ENCODE measurements around the gene MYO7B. TPM values are rescaled to one million over a fixed set of nuclear protein-coding genes. Genes with fewer than 3 reads are reported as not detected.
"Not testable (repeated sequence)": the region's sequence is repeated elsewhere in the genome, so short reads cannot be mapped to it uniquely, and the experiment has no call there.

MYO7B gene
- total and polyA plus RNA-seq, 5 donors from 2014 or later: 0.12 TPM; not detected in 4

DNA sequence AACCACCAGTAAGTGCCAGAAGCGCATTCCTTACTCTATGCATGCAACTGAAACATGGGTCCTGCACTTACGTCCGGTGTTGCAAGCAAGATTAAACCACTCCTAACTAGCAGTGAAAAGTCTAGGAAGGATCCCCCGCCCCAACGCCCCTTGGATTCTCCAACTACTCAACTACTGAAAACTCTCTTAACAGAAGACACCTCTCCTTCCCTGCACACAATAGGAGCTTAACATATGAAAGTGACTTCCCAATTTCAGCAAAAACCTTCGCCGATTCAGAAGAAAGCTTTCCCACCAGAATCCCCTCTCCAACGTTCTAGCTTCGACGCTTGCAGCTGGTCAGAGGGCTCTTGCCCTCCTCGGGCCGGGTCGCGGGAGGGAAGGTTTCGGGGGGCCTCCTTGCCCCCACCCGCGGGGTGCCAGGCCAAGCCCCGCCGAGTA lies 9.8 kb upstream of the MYO7B start:
- Histone ChIP-seq H3K4me1 (ENCODE audit: control insufficient read depth, insufficient read depth, low read length, poor library complexity, severe bottlenecking) (peaks cover 38% of the 10 kb centered on the region), H3K36me3 (ENCODE audit: control insufficient read depth, insufficient read depth, low read length) (peaks cover 25% of the 10 kb centered on the region), H3K27ac (ENCODE audit: insufficient read depth, low read length, poor library complexity, severe bottlenecking) (peak overlapping the region; percentile 98), H3K4me3 (ENCODE audit: low read depth, low read length) (peak overlapping the region; percentile 98), H3K9me3 (ENCODE audit: control insufficient read depth in 2 of 2, low read length in 2 of 2) (no peaks in the 10 kb centered on the region), H3K27me3 (ENCODE audit: control insufficient read depth, insufficient read depth, low read length) (peaks cover 4% of the 10 kb centered on the region)
- peak in 2 of 3 donors; percentile 21 to 45 for DNase-seq
- Mint-ChIP-seq H3K27ac (peak overlapping the region; percentile 88 to 100 (median 100)), H3K9me3 (peaks cover 0 to 4% (median 0%) of the 10 kb centered on the region in 7 donors), H3K27me3 (no peaks in the 10 kb centered on the region), H3K4me3 (peak overlapping the region; percentile 94 to 99 (median 96)), H3K36me3 (peaks cover 23% of the 10 kb centered on the region), H3K4me1 (peaks cover 29 to 59% (median 36%) of the 10 kb centered on the region in 4 donors)
- no peak for ATAC-seq (ENCODE audit: low read depth in 2 of 2)

DNA sequence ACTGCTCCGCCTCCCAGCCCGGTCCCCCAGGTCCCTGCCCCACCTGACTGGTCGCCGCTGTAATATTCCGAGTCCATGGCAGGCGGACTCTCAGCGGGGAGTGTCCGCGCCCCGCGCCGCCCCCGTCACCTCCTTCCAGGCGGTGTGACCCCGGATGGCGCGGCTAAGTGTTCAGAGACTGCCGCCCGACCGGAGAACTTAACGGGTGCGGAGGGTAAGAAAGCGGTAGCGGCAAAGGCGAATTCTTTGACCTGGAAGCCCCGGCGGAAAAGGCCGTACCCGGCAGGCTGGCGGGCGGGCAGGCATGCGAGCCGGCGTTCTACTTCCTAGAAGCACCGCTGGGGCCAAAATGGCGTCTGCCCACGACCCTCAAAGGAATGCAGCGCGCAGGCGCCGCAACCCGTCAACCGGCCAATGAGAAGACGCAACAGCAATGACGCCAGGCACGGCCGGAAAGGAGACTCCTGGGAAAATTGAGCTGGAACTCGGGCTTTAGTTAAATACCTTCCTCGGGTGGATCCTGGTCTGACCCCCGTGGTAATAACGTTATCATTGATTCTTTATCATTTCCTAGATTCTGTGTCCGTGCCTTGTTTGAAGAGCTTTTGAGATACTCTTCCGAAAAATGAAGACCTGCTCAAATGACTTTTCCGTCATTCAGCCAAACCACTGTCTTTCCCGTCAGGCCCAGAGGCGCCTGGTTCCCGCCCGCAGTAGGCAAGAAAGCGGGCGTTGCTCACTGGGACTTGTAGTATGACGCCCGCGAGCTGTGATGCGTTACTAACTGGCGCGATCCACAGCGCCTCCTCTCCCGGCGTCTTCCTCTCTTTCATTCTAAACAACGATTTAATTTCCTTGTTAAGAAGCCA lies 9.1 kb upstream of the MYO7B start, which contains the start of gene IWS1:
Gene IWS1, minus strand, starts transcription at position 358 of the 869 bp plus-strand sequence. Its CDS starts 281 bp downstream, at position 77.
- Mint-ChIP-seq H3K4me1 (peaks cover 29 to 58% (median 35%) of the 10 kb centered on the region in 4 donors), H3K27ac (peak within 1 kb of the TSS; percentile 98 to 100 (median 100)), H3K27me3 (no peaks in the 10 kb centered on the region), H3K4me3 (peak within 1 kb of the TSS; percentile 94 to 99 (median 97)), H3K9me3 (peaks cover 0 to 4% (median 0%) of the 10 kb centered on the region in 7 donors), H3K36me3 (peaks cover 23% of the 10 kb centered on the region)
- peak; percentile 90 to 92 for ATAC-seq (ENCODE audit: low read depth in 2 of 2)
- Histone ChIP-seq H3K27ac (ENCODE audit: insufficient read depth, low read length, poor library complexity, severe bottlenecking) (peak within 1 kb of the TSS; percentile 98), H3K4me3 (ENCODE audit: low read depth, low read length) (peak within 1 kb of the TSS; percentile 98), H3K4me1 (ENCODE audit: control insufficient read depth, insufficient read depth, low read length, poor library complexity, severe bottlenecking) (peaks cover 38% of the 10 kb centered on the region), H3K9me3 (ENCODE audit: control insufficient read depth in 2 of 2, low read length in 2 of 2) (no peaks in the 10 kb centered on the region), H3K27me3 (ENCODE audit: control insufficient read depth, insufficient read depth, low read length) (peaks cover 8% of the 10 kb centered on the region), H3K36me3 (ENCODE audit: control insufficient read depth, insufficient read depth, low read length) (peaks cover 20% of the 10 kb centered on the region)
- peak; percentile 90 to 97 (median 94) for DNase-seq

DNA sequence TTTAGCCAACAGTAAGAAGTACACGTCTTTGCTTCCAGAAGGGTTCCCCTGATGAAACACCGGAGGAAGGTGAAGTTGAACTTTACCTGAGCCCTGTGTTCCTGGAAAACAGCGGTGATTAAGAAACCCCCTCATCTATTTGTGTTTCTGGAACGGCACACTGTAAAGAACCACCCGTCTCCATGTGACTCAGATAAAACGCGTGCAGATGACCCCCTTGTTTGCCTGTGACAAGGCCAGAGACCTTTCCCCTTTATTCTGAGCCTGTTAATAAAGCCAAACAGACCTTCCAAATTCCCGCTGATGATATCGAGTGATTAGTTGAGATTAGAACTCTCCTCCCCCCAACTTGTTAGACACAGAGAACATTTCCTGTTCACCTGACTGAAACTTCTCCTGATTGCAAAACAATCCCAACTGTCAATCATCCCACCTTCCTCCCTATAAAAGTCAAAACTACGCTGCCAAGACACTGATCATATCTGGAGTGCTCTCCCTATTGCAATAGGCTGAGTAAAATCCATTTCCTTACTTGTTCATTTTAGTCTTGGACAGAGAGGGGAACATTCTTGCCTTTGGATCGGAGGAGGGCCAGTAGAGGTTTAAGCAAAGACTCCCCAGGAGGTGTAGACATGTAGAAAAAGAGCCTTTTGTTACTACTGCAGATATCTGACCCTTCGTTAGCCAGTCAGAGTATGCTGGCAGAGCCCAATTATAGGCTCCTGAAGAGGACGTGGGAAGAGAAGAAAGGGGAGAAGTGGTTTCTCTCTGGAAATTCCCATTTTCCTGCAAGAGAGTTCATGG lies 8.3 kb upstream of the MYO7B start:
- Histone ChIP-seq H3K27me3 (ENCODE audit: control insufficient read depth, insufficient read depth, low read length) (peaks cover 8% of the 10 kb centered on the region), H3K9me3 (ENCODE audit: control insufficient read depth in 2 of 2, low read length in 2 of 2) (no peaks in the 10 kb centered on the region), H3K36me3 (ENCODE audit: control insufficient read depth, insufficient read depth, low read length) (peaks cover 13% of the 10 kb centered on the region), H3K4me1 (ENCODE audit: control insufficient read depth, insufficient read depth, low read length, poor library complexity, severe bottlenecking) (peaks cover 34% of the 10 kb centered on the region), H3K4me3 (ENCODE audit: low read depth, low read length) (peak overlapping the region; percentile 98), H3K27ac (ENCODE audit: insufficient read depth, low read length, poor library complexity, severe bottlenecking) (peak overlapping the region; percentile 98)
- peak in 1 of 3 donors; percentile 5 for DNase-seq
- H3K27me3 Mint-ChIP-seq: peaks cover 7% of the 10 kb centered on the region
- H3K4me3 Mint-ChIP-seq: peak overlapping the region; percentile 94 to 99 (median 97)
- peaks cover 24 to 50% (median 31%) of the 10 kb centered on the region in 4 donors for H3K4me1 Mint-ChIP-seq
- peak in 1 of 2 donors; percentile 6 for ATAC-seq (ENCODE audit: low read depth in 2 of 2)
- H3K9me3 Mint-ChIP-seq: peaks cover 0 to 4% (median 0%) of the 10 kb centered on the region in 7 donors
- H3K36me3 Mint-ChIP-seq: peaks cover 19% of the 10 kb centered on the region
- H3K27ac Mint-ChIP-seq: peak overlapping the region; percentile 98 to 100 (median 100)

DNA sequence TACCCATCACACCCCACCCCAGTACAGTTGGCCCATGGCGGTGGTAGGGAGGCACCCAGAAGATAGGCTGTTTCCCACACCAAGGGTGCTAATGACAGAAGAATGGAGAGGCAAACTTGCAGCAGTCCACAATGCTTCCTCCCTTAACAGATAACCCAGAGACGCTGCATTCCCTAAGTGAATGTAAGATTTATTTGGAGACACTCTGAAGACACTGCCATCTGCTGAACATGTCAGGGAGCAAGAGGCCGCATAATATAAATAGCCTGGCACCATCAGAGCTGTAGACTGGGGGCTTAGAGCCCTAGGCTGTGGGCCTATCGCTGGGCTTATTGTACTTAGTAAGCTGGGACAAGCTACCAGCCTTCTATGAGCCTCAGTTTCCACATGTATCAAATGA lies 7.0 kb upstream of the MYO7B start:
- Mint-ChIP-seq H3K4me3 (no peak overlapping the region), H3K27ac (peak overlapping the region in 2 of 3 donors; percentile 100), H3K9me3 (peaks cover 0 to 4% (median 0%) of the 10 kb centered on the region in 7 donors), H3K36me3 (peaks cover 10% of the 10 kb centered on the region), H3K27me3 (peaks cover 7% of the 10 kb centered on the region), H3K4me1 (peaks cover 16 to 38% (median 26%) of the 10 kb centered on the region in 4 donors)
- Histone ChIP-seq H3K9me3 (ENCODE audit: control insufficient read depth in 2 of 2, low read length in 2 of 2) (no peaks in the 10 kb centered on the region), H3K27me3 (ENCODE audit: control insufficient read depth, insufficient read depth, low read length) (peaks cover 8% of the 10 kb centered on the region), H3K4me3 (ENCODE audit: low read depth, low read length) (no peak overlapping the region), H3K4me1 (ENCODE audit: control insufficient read depth, insufficient read depth, low read length, poor library complexity, severe bottlenecking) (peaks cover 32% of the 10 kb centered on the region), H3K36me3 (ENCODE audit: control insufficient read depth, insufficient read depth, low read length) (peaks cover 1% of the 10 kb centered on the region), H3K27ac (ENCODE audit: insufficient read depth, low read length, poor library complexity, severe bottlenecking) (no peak overlapping the region)
- peak in 1 of 3 donors; percentile 4 for DNase-seq
- ATAC-seq (ENCODE audit: low read depth in 2 of 2): no peak

DNA sequence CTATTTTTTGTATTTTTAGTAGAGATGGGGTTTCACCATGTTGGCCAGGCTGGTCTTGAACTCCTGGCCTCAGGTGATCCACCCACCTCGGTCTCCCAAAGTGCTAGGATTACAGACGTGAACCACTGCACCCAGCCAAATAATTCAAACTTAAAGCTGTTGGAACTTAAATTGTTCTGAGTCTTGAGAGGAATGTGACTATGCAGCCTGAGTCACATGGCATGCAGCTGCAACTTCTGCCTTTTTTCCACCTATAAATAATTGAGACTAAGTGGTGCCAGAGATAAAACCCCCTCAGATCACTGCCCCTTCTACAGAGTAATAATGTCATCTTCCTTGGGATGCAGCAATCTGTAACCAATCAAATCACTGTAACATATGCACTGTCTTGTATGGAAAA lies 6.1 kb upstream of the MYO7B start:
- peaks cover 11% of the 10 kb centered on the region for H3K27me3 Mint-ChIP-seq

DNA sequence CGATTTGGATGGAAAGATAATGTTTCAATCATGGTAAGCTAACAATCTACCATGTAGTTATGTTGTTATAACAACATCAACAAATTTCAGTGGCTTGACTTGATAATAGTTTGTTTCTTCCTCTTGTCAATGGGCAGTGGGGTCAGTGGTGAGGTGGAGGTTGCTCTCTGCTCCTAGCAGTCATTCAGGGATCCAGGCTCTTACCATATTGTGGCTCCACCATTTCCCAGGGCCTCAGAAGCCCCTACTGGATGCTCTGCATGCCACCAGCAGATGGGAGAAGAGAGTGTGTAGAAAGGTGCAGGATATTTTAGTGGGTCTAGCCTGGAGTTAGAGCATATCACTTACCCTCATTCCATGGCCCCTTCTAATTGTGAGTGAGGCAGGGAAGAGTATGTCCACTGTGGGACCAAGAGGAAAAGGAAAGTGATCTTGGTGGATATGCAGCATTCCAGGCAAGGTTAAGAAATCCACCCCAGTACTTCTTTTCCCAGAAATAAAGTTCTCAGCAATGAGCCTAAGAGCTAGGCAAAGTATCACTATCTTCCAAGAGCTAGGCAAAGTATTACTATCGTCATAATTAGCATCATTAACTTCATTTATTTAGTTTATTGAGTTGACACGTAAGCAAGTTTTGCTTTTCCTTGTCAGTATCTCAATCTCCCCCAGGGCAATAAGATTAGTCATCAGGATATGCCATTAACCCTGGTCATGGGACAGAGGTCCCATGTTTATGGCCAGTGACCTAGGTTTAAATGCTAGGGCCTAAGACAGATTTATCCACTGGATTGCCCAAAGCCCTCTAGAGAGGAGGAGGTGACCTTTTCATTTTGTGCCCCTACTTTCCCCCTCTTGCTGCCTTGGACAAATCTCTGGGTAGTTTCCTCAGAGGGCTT lies 5.0 kb upstream of the MYO7B start:
- H3K36me3 Mint-ChIP-seq: peaks cover 6% of the 10 kb centered on the region
- peaks cover 0 to 4% (median 0%) of the 10 kb centered on the region in 7 donors for H3K9me3 Mint-ChIP-seq

More for the DNA sequence above, 6.1 kb upstream of the MYO7B start:
- DNase-seq; H3K27ac Mint-ChIP-seq; H3K36me3 Mint-ChIP-seq; H3K36me3 ChIP-seq (ENCODE audit: control insufficient read depth, insufficient read depth, low read length); H3K9me3 ChIP-seq (ENCODE audit: control insufficient read depth in 2 of 2, low read length in 2 of 2); H3K4me3 ChIP-seq (ENCODE audit: low read depth, low read length); H3K27ac ChIP-seq (ENCODE audit: insufficient read depth, low read length, poor library complexity, severe bottlenecking); H3K9me3 Mint-ChIP-seq; H3K27me3 ChIP-seq (ENCODE audit: control insufficient read depth, insufficient read depth, low read length); ATAC-seq (ENCODE audit: low read depth in 2 of 2): not testable (repeated sequence)
- peaks cover 23% of the 10 kb centered on the region for H3K4me1 ChIP-seq (ENCODE audit: control insufficient read depth, insufficient read depth, low read length, poor library complexity, severe bottlenecking)
- peaks cover 9 to 30% (median 19%) of the 10 kb centered on the region in 4 donors for H3K4me1 Mint-ChIP-seq
- peak overlapping the region in 1 of 4 donors; percentile 32 for H3K4me3 Mint-ChIP-seq

More for the DNA sequence above, 5.0 kb upstream of the MYO7B start:
- Mint-ChIP-seq H3K27me3 (peaks cover 14% of the 10 kb centered on the region), H3K27ac (no peak overlapping the region), H3K4me1 (peaks cover 7 to 23% (median 18%) of the 10 kb centered on the region in 4 donors), H3K4me3 (no peak overlapping the region)
- Histone ChIP-seq H3K4me3 (ENCODE audit: low read depth, low read length) (no peak overlapping the region), H3K27me3 (ENCODE audit: control insufficient read depth, insufficient read depth, low read length) (peaks cover 8% of the 10 kb centered on the region), H3K9me3 (ENCODE audit: control insufficient read depth in 2 of 2, low read length in 2 of 2) (no peaks in the 10 kb centered on the region), H3K4me1 (ENCODE audit: control insufficient read depth, insufficient read depth, low read length, poor library complexity, severe bottlenecking) (peaks cover 14% of the 10 kb centered on the region), H3K27ac (ENCODE audit: insufficient read depth, low read length, poor library complexity, severe bottlenecking) (no peak overlapping the region), H3K36me3 (ENCODE audit: control insufficient read depth, insufficient read depth, low read length) (no peaks in the 10 kb centered on the region)
- ATAC-seq (ENCODE audit: low read depth in 2 of 2) (no peak), DNase-seq (no peak)
